Spleen (tissue), 11 donors: ENCODE data around the gene THAP4. TPM values are rescaled to one million over a fixed set of nuclear protein-coding genes. Genes with fewer than 3 reads are reported as not detected.

ENCODE experiments used
- DNase-seq: peaks from one replicate; pipeline ENCODE4 v3.0.0-alpha.2; 2020
- H3K27ac ChIP-seq, 8 donors: fragments of 200-600 bp; sonication (generic) in 7 of 8; 1 replicate in 4 of 8; 2 replicates in 4 of 8; pipeline versions ENCODE4 v1.5.0 to v1.8.0; 2016 to 2021; ENCODE audit warnings: inconsistent platforms in 4 of 8, mild to moderate bottlenecking in 4 of 8, moderate library complexity in 1 of 8
- H3K27me3 ChIP-seq, 7 donors: fragments of 200-600 bp; sonication (generic) in 6 of 7; replicated peaks in 1 of 7; 1 replicate in 4 of 7; 2 replicates in 3 of 7; pipeline versions ENCODE4 v1.5.0 to v1.8.0; 2016 to 2021; ENCODE audit warnings: inconsistent platforms in 3 of 7, mild to moderate bottlenecking in 1 of 7
- H3K36me3 ChIP-seq, 6 donors: fragments of 200-600 bp; sonication (generic) in 5 of 6; 1 replicate in 4 of 6; 2 replicates in 2 of 6; pipeline versions ENCODE4 v1.5.0 to v1.8.0; 2016 to 2021; ENCODE audit warnings: inconsistent platforms in 2 of 6
- H3K4me1 ChIP-seq, 6 donors: fragments of 200-600 bp; sonication (generic) in 5 of 6; 1 replicate in 3 of 6; 2 replicates in 3 of 6; pipeline versions ENCODE4 v1.5.0 to v1.8.0; 2016 to 2021; ENCODE audit warnings: inconsistent platforms in 3 of 6
- H3K4me3 ChIP-seq, 8 donors: fragments of 200-600 bp; sonication (generic) in 7 of 8; 1 replicate in 4 of 8; 2 replicates in 4 of 8; pipeline versions ENCODE4 v1.5.0 to v1.8.0; 2016 to 2021; ENCODE audit warnings: inconsistent platforms in 4 of 8, mild to moderate bottlenecking in 4 of 8, moderate library complexity in 2 of 8
- H3K9me3 ChIP-seq, 8 donors: fragments of 200-600 bp; sonication (generic) in 7 of 8; 1 replicate in 4 of 8; 2 replicates in 4 of 8; pipeline versions ENCODE4 v1.5.0 to v1.8.0; 2016 to 2021; ENCODE audit warnings: inconsistent platforms in 4 of 8
- POLR2A ChIP-seq, 3 donors: fragments of 450-650 bp; IDR thresholded peaks; one replicate each; pipeline ENCODE4 v1.5.1; 2017; ENCODE audit warnings: antibody characterized with exemption in 3 of 3, mild to moderate bottlenecking in 1 of 3
- POLR2AphosphoS5 ChIP-seq, 3 donors: sonication (generic); formaldehyde crosslinking; IDR thresholded peaks; one replicate each; pipeline ENCODE4 v1.5.1; 2017; ENCODE audit warnings: antibody characterized with exemption in 3 of 3
- WGBS, 5 donors: extraction: QIAGEN DNeasy Blood & Tissue Kit in 3 of 5; methylation state at CpG; one replicate each; pipeline versions ENCODE4 v1.1.5 to v1.1.7; 2013 to 2018; 5-methylcytosine and 5-hydroxymethylcytosine counted together
- intact Hi-C: fragments of 100-400 bp; cut with DNase I; formaldehyde crosslinking; loops from one replicate; pipeline ENCODE4 v1.15.0; 2023; ENCODE audit warnings: low total_unique reads
- polyA plus RNA-seq, 3 donors: library from polyadenylated mRNA; stranded (reverse); fragments of 200-250 nt; gene quantifications; one replicate each; pipeline ENCODE4 v1.2.1, GENCODE V29; 2013
- total RNA-seq, 7 donors: library from RNA; depleted of rRNA in 3 of 7; stranded (reverse); fragments of >200 nt in 3 of 7; fragmentation: NEBNext Ultra II Directional in 4 of 7; extraction: Animal tissue kit (Norgen Biotek cat#: 25700) in 4 of 7; gene quantifications; one replicate each; pipeline versions ENCODE4 v1.1.0 to v1.2.1, GENCODE V29; 2016 to 2021
- TF ChIP-seq, protein P1 (sequence below), 11 experiments: fragments of 200-600 bp in 7 of 11; fragments of 450-650 bp in 4 of 11; sonication (generic) in 4 of 11; IDR thresholded peaks in 8 of 11; conservative IDR thresholded peaks in 3 of 11; 1 replicate in 7 of 11; 2 replicates in 4 of 11; pipeline versions ENCODE4 v1.4.0 to v1.8.0; 2016 to 2021; ENCODE audit warnings: antibody characterized with exemption in 11 of 11, inconsistent platforms in 4 of 11, mild to moderate bottlenecking in 1 of 11
- donor health status: healthy with polysubstance abuse.
- donor health status: DM: no; HTN: no; CAD: no; lungs with moderate emphysema.
- donor health status: DM: no; HTN: no; CAD: no.
- donor health status: Bipolar disorder and iron deficiency.
- donor health status: healthy.
- donor health status: DM: no; HTN: no; CAD: no.
- donor health status: DM: yes; HTN: yes; CAD: no.

THAP4 gene
- total and polyA plus RNA-seq, 10 donors, result 21.0 to 31.5 (median 27.8) TPM

DNA sequence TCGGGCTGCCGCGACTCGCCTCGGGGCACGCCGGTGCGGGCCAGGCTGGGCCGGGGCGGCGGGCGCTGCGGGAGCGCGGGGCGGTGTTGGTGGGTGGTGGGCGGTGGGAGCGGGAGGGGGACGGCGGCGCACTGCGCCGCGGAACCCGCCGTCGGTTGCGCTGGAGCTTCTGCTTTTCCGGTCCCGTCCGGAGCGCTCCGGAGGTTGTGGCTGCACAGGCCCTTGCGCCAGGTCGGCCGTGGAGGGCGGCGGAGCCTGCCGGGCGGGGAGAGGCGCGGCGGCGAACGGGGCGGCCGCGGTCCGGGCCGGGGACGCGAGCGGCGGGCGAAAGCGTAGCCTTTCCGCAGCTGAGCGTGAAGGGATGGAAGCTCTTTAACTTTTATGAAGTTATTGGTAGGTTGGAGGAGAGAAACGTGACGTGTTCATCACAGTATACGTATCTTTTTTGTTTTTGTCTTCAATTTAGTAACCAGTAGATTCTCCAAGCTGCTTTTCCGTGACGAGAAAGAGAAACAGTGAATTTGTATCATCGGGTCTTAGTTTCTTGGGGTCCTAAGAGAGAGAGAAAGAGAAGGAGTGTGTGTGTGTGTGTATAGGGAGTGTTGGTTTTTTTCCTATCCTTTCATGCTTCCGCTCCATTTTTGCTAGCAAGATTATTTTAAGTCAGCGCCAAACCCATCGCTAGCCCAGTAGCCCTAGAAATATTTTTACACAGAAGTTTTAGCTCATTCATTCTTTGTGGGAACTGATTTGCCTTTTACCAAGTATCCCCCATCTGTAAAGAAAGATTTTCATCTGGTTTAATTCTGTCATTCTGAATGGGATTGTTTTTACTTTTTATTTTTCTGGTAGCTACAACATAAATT, 1.1 kb upstream of the THAP4 start:
- intact Hi-C loops, result no loop called here
- TF ChIP-seq POLR2A (IDR thresholded peaks at IDR 0.05) (no peak), POLR2AphosphoS5 (IDR thresholded peaks at IDR 0.05) (no peak)
- TF ChIP-seq, protein P1, sequence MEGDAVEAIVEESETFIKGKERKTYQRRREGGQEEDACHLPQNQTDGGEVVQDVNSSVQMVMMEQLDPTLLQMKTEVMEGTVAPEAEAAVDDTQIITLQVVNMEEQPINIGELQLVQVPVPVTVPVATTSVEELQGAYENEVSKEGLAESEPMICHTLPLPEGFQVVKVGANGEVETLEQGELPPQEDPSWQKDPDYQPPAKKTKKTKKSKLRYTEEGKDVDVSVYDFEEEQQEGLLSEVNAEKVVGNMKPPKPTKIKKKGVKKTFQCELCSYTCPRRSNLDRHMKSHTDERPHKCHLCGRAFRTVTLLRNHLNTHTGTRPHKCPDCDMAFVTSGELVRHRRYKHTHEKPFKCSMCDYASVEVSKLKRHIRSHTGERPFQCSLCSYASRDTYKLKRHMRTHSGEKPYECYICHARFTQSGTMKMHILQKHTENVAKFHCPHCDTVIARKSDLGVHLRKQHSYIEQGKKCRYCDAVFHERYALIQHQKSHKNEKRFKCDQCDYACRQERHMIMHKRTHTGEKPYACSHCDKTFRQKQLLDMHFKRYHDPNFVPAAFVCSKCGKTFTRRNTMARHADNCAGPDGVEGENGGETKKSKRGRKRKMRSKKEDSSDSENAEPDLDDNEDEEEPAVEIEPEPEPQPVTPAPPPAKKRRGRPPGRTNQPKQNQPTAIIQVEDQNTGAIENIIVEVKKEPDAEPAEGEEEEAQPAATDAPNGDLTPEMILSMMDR (IDR thresholded peaks at IDR 0.05 in 8 of 11, conservative IDR thresholded peaks at IDR 0.05 in 3 of 11), result no peak
- WGBS, 5 donors, result 0 to 2% (median 1%) methylated on average over 24 to 67 of the region's 67 CpGs
- Histone ChIP-seq H3K27me3 (no peaks in the 10 kb centered on the region), H3K36me3 (peaks cover 0 to 26% (median 8%) of the 10 kb centered on the region in 6 donors), H3K9me3 (peaks cover 0 to 6% (median 0%) of the 10 kb centered on the region in 8 donors), H3K27ac (peak overlapping the region; percentile 99 to 100 (median 100)), H3K4me3 (peak overlapping the region; percentile 82 to 100 (median 93)), H3K4me1 (peaks cover 23 to 73% (median 55%) of the 10 kb centered on the region in 6 donors)
- DNase-seq, result no peak

DNA sequence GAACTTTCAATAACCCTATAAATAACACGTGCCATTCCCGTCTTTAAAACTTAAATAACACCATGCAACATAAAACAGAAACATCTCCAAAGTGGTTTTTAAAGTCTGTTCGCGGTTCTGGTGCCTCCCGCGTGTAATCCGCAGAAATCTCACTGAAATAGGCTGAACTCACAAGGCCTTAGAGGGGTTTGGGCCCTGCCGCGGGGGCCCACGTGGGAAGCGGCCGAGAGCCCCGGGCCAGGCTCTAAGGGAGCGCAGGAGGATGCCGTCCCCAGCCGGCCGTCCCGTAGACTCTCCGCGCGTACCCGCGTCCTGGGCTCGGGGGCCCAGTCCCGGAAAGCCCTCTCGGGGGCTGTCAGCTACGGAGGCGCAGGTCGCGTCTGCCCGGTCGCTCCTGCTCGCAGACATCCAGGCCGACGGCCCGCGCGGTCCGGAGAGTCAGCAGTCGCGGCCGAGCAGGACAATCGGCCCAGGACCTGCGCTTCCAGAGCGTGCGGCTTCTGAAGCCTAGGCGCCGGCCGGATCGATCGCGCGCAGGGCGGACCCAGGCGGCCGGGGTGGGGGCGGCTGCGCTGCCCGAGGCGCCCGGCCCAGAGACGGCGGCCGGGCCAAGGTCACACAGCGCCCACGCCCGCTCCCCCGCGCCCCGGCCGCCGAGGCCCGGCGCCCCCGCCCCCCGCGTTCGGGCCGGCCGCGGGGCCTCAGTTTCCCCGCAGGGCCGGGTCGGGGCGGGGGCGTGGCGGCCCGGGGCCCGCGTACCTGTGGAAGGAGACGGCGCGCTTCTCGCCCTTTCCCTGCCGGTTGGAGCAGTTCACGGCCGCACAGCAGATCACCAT, 558 bp downstream of the THAP4 start:
- peaks cover 19 to 58% (median 47%) of the 10 kb centered on the region in 6 donors for H3K4me1 ChIP-seq
- peaks cover 0 to 6% (median 0%) of the 10 kb centered on the region in 8 donors for H3K9me3 ChIP-seq
- peak overlapping the region; percentile 82 to 100 (median 93) for H3K4me3 ChIP-seq
- 1% methylated on average over 15 to 97 of the region's 97 CpGs for WGBS, 5 donors
- peak; percentile 90 for DNase-seq
- TF ChIP-seq POLR2AphosphoS5 (IDR thresholded peaks at IDR 0.05), result peak in 2 of 3 donors; percentile 35 to 57
- TF ChIP-seq, protein P1 (IDR thresholded peaks at IDR 0.05 in 8 of 11, conservative IDR thresholded peaks at IDR 0.05 in 3 of 11), result no peak
- intact Hi-C loops, result no loop called here
- H3K27ac ChIP-seq, result peak overlapping the region; percentile 99 to 100 (median 100)
- H3K36me3 ChIP-seq, result peaks cover 3 to 42% (median 22%) of the 10 kb centered on the region in 6 donors
- H3K27me3 ChIP-seq, result no peaks in the 10 kb centered on the region

DNA sequence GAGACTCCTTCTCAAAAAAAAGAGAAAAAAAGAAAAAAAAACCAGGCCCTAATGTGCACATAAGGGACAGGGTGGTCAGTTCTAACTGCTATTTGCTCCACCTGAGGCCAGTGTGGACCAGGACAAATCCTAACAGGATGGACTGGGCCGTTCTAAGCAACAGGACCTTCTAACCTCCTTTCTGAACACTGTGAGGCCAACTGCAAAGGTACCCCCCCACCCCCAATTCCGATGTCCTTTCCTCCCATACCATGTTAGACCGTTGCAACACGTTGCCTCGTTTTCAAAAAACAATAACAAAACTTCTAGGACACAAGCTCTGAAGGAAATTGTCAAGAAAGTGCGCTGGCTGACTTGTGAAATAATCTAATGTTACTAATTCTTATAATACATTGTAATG, 1.2 kb downstream of the THAP4 start:
- Histone ChIP-seq H3K9me3 (peaks cover 0 to 6% (median 0%) of the 10 kb centered on the region in 8 donors), H3K27ac (peak overlapping the region in 7 of 8 donors; percentile 64 to 100 (median 99)), H3K4me1 (peaks cover 19 to 52% (median 43%) of the 10 kb centered on the region in 6 donors), H3K36me3 (peaks cover 3 to 48% (median 24%) of the 10 kb centered on the region in 6 donors), H3K27me3 (no peaks in the 10 kb centered on the region), H3K4me3 (peak overlapping the region in 7 of 8 donors; percentile 82 to 100 (median 95))
- DNase-seq, result no peak
- intact Hi-C loops, result no loop called here
- 27 to 40% (median 37%) methylated on average over 6 of the region's 6 CpGs for WGBS, 5 donors
- TF ChIP-seq, protein P1 (IDR thresholded peaks at IDR 0.05 in 8 of 11, conservative IDR thresholded peaks at IDR 0.05 in 3 of 11), result no peak
- TF ChIP-seq POLR2A (IDR thresholded peaks at IDR 0.05) (no peak), POLR2AphosphoS5 (IDR thresholded peaks at IDR 0.05) (no peak)
